K562 (cell line): ENCODE results near the gene OXTR. TPM values are rescaled to one million over a fixed set of nuclear protein-coding genes. Genes with fewer than 3 reads are reported as not detected.

Experiments
- ATAC-seq: fragments of 200-7000 bp; cut with Tn5 transposase; 3 replicates; pipeline ENCODE4 v1.9.1; 2020; ENCODE audit warnings: moderate library complexity
- BruUV-seq: library from RNA; stranded (reverse); fragments of 400-500 nt; replicated peaks from 2 replicates; lab custom pipeline; 2021; lab: Mats Ljungman, UMichigan
- CTCF ChIA-PET: fragments of 300-600 bp; formaldehyde crosslinking; extraction: SDS; loops from one replicate; lab custom pipeline; 2021; ENCODE audit warnings: low intra/inter-chr PET ratio; lab: Yijun Ruan, JAX
- POLR2A ChIA-PET: fragments of 300-600, 350-650 bp; sonication (Branson Sonifier 250); formaldehyde crosslinking; extraction: SDS; loops from one replicate; lab custom pipeline; 2021; ENCODE audit warnings: antibody characterized with exemption, inconsistent platforms; lab: Yijun Ruan, JAX
- DNase-seq, 4 experiments: peaks; one replicate each; pipeline versions ENCODE4 v3.0.0 to v3.0.0-alpha.2; 2011 to 2018; ENCODE audit warnings: low spot score in 3 of 4, mixed read lengths in 3 of 4; ENCODE audit errors: extremely low read depth in 1 of 4
- FAIRE-seq: peaks from 2 replicates; lab custom pipeline; 2011; peaks lifted over from hg19 to GRCh38; lab: Jason Lieb, UNC
- H2AFZ ChIP-seq: 2 replicates; pipeline ENCODE4 v1.6.0; 2011; ENCODE audit warnings: low read depth, low read length, control low read depth, inconsistent platforms
- H3K27ac ChIP-seq: fragments of 200-600 bp; 3 replicates; pipeline ENCODE4 v1.8.0; 2011; ENCODE audit warnings: low read depth, mild to moderate bottlenecking, control low read depth, inconsistent platforms, low read length, moderate library complexity, mixed read lengths; ENCODE audit errors: extremely low read depth
- H3K27me3 ChIP-seq, 2 experiments: fragments of 300-600 bp in 1 of 2; 2 replicates in 1 of 2; 3 replicates in 1 of 2; pipeline versions ENCODE4 v1.6.0 to v1.8.0; 2011; ENCODE audit warnings: inconsistent platforms in 2 of 2, low read length in 2 of 2, mild to moderate bottlenecking in 1 of 2, mixed read lengths in 1 of 2, moderate library complexity in 1 of 2; ENCODE audit not compliant: control insufficient read depth in 2 of 2, insufficient read depth in 2 of 2
- H3K36me3 ChIP-seq: fragments of 300-600 bp; 3 replicates; pipeline ENCODE4 v1.8.0; 2011; ENCODE audit warnings: mild to moderate bottlenecking, low read length, inconsistent platforms; ENCODE audit not compliant: control insufficient read depth, insufficient read depth
- H3K4me1 ChIP-seq, 2 experiments: fragments of 200-600 bp in 1 of 2; replicated peaks in 1 of 2; 2 replicates in 1 of 2; 3 replicates in 1 of 2; pipeline versions ENCODE4 v1.5.1 to v1.8.0; 2011; ENCODE audit warnings: inconsistent platforms in 2 of 2, low read length in 2 of 2, mild to moderate bottlenecking in 1 of 2, mixed read lengths in 1 of 2, moderate library complexity in 1 of 2; ENCODE audit not compliant: control insufficient read depth in 2 of 2, insufficient read depth in 2 of 2
- H3K4me2 ChIP-seq: 2 replicates; pipeline ENCODE4 v1.6.1; 2011; ENCODE audit warnings: low read length, control low read depth, inconsistent platforms, mixed read lengths; ENCODE audit not compliant: insufficient read depth
- H3K4me3 ChIP-seq: fragments of 200-600 bp; sonication (generic), shearing (Covaris generic); 2 replicates; pipeline ENCODE4 v1.5.1; 2016; ENCODE audit warnings: control low read depth, inconsistent platforms
- H3K79me2 ChIP-seq: fragments of 200-600 bp; 3 replicates; pipeline ENCODE4 v1.8.0; 2011; ENCODE audit warnings: low read length, inconsistent platforms; ENCODE audit not compliant: control insufficient read depth, insufficient read depth
- H3K9ac ChIP-seq, 2 experiments: 2 replicates each; pipeline versions ENCODE4 v1.6.0 to v1.6.1; 2011; ENCODE audit warnings: low read depth in 2 of 2, low read length in 2 of 2, control low read depth in 1 of 2, inconsistent platforms in 1 of 2, mild to moderate bottlenecking in 1 of 2, mixed read lengths in 1 of 2; ENCODE audit not compliant: insufficient read depth in 1 of 2
- H3K9me1 ChIP-seq: one replicate; pipeline ENCODE4 v1.6.0; 2011; ENCODE audit warnings: inconsistent platforms, mild to moderate bottlenecking, low read length, moderate library complexity; ENCODE audit not compliant: control insufficient read depth, insufficient read depth
- H3K9me3 ChIP-seq: replicated peaks from 2 replicates; pipeline ENCODE4 v1.5.1; 2011; ENCODE audit warnings: low read depth, low read length, inconsistent platforms; ENCODE audit not compliant: control insufficient read depth, insufficient read depth
- H4K20me1 ChIP-seq: replicated peaks from 2 replicates; pipeline ENCODE4 v1.6.1; 2011; ENCODE audit warnings: low read length, inconsistent platforms, mixed read lengths; ENCODE audit not compliant: control insufficient read depth, insufficient read depth
- BHLHE40 ChIP-seq: IDR thresholded peaks from 2 replicates; pipeline ENCODE4 v1.6.1; 2011; ENCODE audit warnings: low read length, improper control_type of control experiment
- CHD1 ChIP-seq: fragments of 200-600 bp; sonication (generic); IDR thresholded peaks from one replicate; pipeline ENCODE4 v1.6.1; 2012; ENCODE audit warnings: mild to moderate bottlenecking, moderate library complexity, low read length, inconsistent platforms
- CTCF ChIP-seq, 3 experiments: IDR thresholded peaks in 2 of 3; conservative IDR thresholded peaks in 1 of 3; 2 replicates each; pipeline ENCODE4 v1.5.1; 2011 to 2012; ENCODE audit warnings: low read length in 3 of 3, mild to moderate bottlenecking in 3 of 3, control low read depth in 2 of 3, improper control_type of control experiment in 1 of 3, inconsistent platforms in 1 of 3, low read depth in 1 of 3, mixed read lengths in 1 of 3, moderate library complexity in 1 of 3; ENCODE audit not compliant: insufficient read depth in 2 of 3
- E2F4 ChIP-seq: sonication (generic); formaldehyde crosslinking; IDR thresholded peaks from 2 replicates; pipeline ENCODE4 v1.8.0; 2022; ENCODE audit warnings: mild to moderate bottlenecking, low read depth, missing genetic modification reagents
- ESRRA ChIP-seq: fragments of 450-650 bp; IDR thresholded peaks from 2 replicates; pipeline ENCODE4 v1.6.1; 2014; ENCODE audit warnings: low read depth, mild to moderate bottlenecking, moderate library complexity, borderline replicate concordance
- KLF16 ChIP-seq: IDR thresholded peaks from 2 replicates; pipeline ENCODE4 v1.6.1; 2016; ENCODE audit warnings: antibody characterized with exemption
- L3MBTL2 ChIP-seq: fragments of 450-650 bp; IDR thresholded peaks from 2 replicates; pipeline ENCODE4 v1.6.1; 2016; ENCODE audit warnings: mild to moderate bottlenecking, moderate library complexity
- YY1 ChIP-seq, 3 experiments: IDR thresholded peaks; 2 replicates each; pipeline ENCODE4 v1.6.1; 2011; ENCODE audit warnings: low read length in 2 of 3, mild to moderate bottlenecking in 2 of 3, moderate library complexity in 2 of 3, borderline replicate concordance in 1 of 3, control low read depth in 1 of 3, low read depth in 1 of 3; ENCODE audit not compliant: insufficient read depth in 3 of 3, insufficient replicate concordance in 2 of 3, control insufficient read depth in 1 of 3, insufficient read length in 1 of 3; ENCODE audit errors: extremely low read depth in 1 of 3
- WGBS: fragments of 100-300 bp; shearing (Covaris generic); methylation state at CpG from one replicate; pipeline ENCODE4 v1.1.6; 2016; ENCODE audit warnings: low coverage, mixed read lengths; ENCODE audit not compliant: insufficient coverage; ENCODE audit errors: missing lambda C conversion rate; 5-methylcytosine and 5-hydroxymethylcytosine counted together
- in situ Hi-C: fragments of 300-500 bp; cut with MboI; formaldehyde crosslinking; loops from 4 replicates; pipeline ENCODE4 v1.15.0; 2018; ENCODE audit warnings: inconsistent platforms, mixed read lengths
- intact Hi-C: fragments of 100-400 bp; cut with micrococcal nuclease; formaldehyde crosslinking; loops from 2 replicates; pipeline ENCODE4 v1.14.2; 2022
- polyA plus RNA-seq, 8 experiments: library from polyadenylated mRNA; depleted of rRNA in 4 of 8; stranded (reverse) in 5 of 8; unstranded in 3 of 8; fragments of >200 nt; fragmentation: Nextera tagmentation in 2 of 8; fragmentation: Illumina TruSeq in 1 of 8; extraction: Ambion mirVana in 2 of 8; extraction: Trizol in 1 of 8; gene quantifications; 2 replicates each; pipeline versions ENCODE4 v1.2.1 to v1.2.3, GENCODE V29; 2011 to 2014; ENCODE audit warnings: inconsistent platforms in 1 of 8, missing spikeins in 1 of 8
- total RNA-seq, 7 experiments: library from RNA; depleted of rRNA in 6 of 7; stranded (reverse); fragments of >200 nt in 6 of 7; fragmentation: Illumina TruSeq in 2 of 7; extraction: Trizol in 2 of 7; gene quantifications; 2 replicates each; pipeline versions ENCODE4 v1.2.1 to v1.2.3, GENCODE V29; 2011 to 2021; ENCODE audit warnings: low replicate concordance in 1 of 7

The OXTR gene
- total and polyA plus RNA-seq, 9 of the 15 experiments (the other 6 are each of a cell fraction or from before 2014, with no cell fraction given): 0.14 to 1.3 (median 0.80) TPM

- CTCF ChIA-PET: interaction anchor here (0.7 kb wide), 1 partner anchor 285 kb away, joined by 10 read pairs; no protein-coding TSS in a partner anchor
- BruUV-seq: no TSS peak
These were observed 66.9 kb downstream of the OXTR start for GRCh38 chr3:8702560-8702959.

More at GRCh38 chr3:8702560-8702959, 66.9 kb downstream of the OXTR start:
- POLR2A ChIA-PET: interaction anchor here (0.7 to 1.2 kb wide), 3 partner anchors 10 to 852 kb away, joined by 3 to 4 read pairs (median 3); no protein-coding TSS in a partner anchor
- intact Hi-C loops (no loop called here), in situ Hi-C loops (no loop called here)
- Histone ChIP-seq H3K27ac (no peak overlapping the region), H3K36me3 (no peaks in the 10 kb centered on the region), H3K79me2 (no peaks in the 10 kb centered on the region), H3K9me1 (no peaks in the 10 kb centered on the region), H3K9me3 (no peaks in the 10 kb centered on the region), H3K4me1 (no peaks in the 10 kb centered on the region), H3K4me2 (no peak overlapping the region), H2AFZ (no peak overlapping the region), H3K9ac (no peak overlapping the region), H3K27me3 (no peaks in the 10 kb centered on the region), H4K20me1 (no peaks in the 10 kb centered on the region), H3K4me3 (no peak overlapping the region)
- WGBS: 2% methylated on average over 3 of the region's 3 CpGs
- ATAC-seq: peak; percentile 76
- TF ChIP-seq CTCF (IDR thresholded peaks at IDR 0.05 in 2 of 3, conservative IDR thresholded peaks at IDR 0.05 in 1 of 3; ENCODE audit: insufficient read depth in 2 of 3, low read depth in 1 of 3, low read length in 3 of 3) (peak; percentile 63 to 83 (median 70)), E2F4 (CRISPR knock-in tag) (no peak), YY1 (IDR thresholded peaks at IDR 0.05; ENCODE audit: borderline replicate concordance in 1 of 3, control insufficient read depth in 1 of 3, extremely low read depth in 1 of 3, insufficient read depth in 3 of 3, insufficient read length in 1 of 3, insufficient replicate concordance in 2 of 3, low read depth in 1 of 3, low read length in 2 of 3) (peak in 1 of 3 experiments; percentile 55), BHLHE40 (0 out of 2 replicates have a peak, but pooled peaks have one; percentile 53), KLF16 (0 out of 2 replicates have a peak, but pooled peaks have one; percentile 10), ESRRA (peak; percentile 97), L3MBTL2 (no peak), CHD1 (no peak)
- DNase-seq: peak; percentile 27 to 63 (median 50)
- peak; percentile 75 for FAIRE-seq

Other genes starting within 250 kb of the OXTR start
- gene SSUH2, start 124.8 kb downstream of the OXTR start, total RNA-seq (2014; rRNA removed): not detected in 2 replicates
- not detected in 2 replicates for gene SSUH2, start 124.8 kb downstream of the OXTR start, total RNA-seq (2014; rRNA removed; fragmentation: Illumina TruSeq; extraction: Trizol)
- 0.15 TPM in 1 of 2 replicates, not detected in the other for gene SSUH2, start 124.8 kb downstream of the OXTR start, total RNA-seq (2015; rRNA removed; fragmentation: Illumina TruSeq; extraction: Trizol)
- gene SSUH2, start 124.8 kb downstream of the OXTR start, total RNA-seq (2021): not detected in 2 replicates
- 0.15 and 0.17 TPM in 2 replicates for gene SSUH2, start 124.8 kb downstream of the OXTR start, polyA plus RNA-seq (2011; rRNA removed)
- gene SSUH2, start 124.8 kb downstream of the OXTR start, polyA plus RNA-seq (2014; fragmentation: Illumina TruSeq; extraction: Trizol): 0.04 TPM in 1 of 2 replicates, not detected in the other
- gene SSUH2, start 124.8 kb downstream of the OXTR start, polyA plus RNA-seq (2014; fragmentation: Nextera tagmentation; extraction: Ambion mirVana): under 1 TPM in 1 of 2 experiments, not detected in 1; 0.04 TPM
- gene SSUH2, start 124.8 kb downstream of the OXTR start, polyA plus RNA-seq (2014; rRNA removed): not detected in 2 replicates
- gene CAV3, start 35.8 kb downstream of the OXTR start, total RNA-seq (2014; rRNA removed): not detected in 2 replicates
- not detected in 2 replicates for gene CAV3, start 35.8 kb downstream of the OXTR start, total RNA-seq (2014; rRNA removed; fragmentation: Illumina TruSeq; extraction: Trizol)
- gene CAV3, start 35.8 kb downstream of the OXTR start, total RNA-seq (2015; rRNA removed; fragmentation: Illumina TruSeq; extraction: Trizol): not detected in 2 replicates
- gene CAV3, start 35.8 kb downstream of the OXTR start, total RNA-seq (2021): not detected in 2 replicates
- not detected in 2 replicates for gene CAV3, start 35.8 kb downstream of the OXTR start, polyA plus RNA-seq (2011; rRNA removed)
- gene CAV3, start 35.8 kb downstream of the OXTR start, polyA plus RNA-seq (2014; fragmentation: Illumina TruSeq; extraction: Trizol): not detected in 2 replicates
- gene CAV3, start 35.8 kb downstream of the OXTR start, polyA plus RNA-seq (2014; fragmentation: Nextera tagmentation; extraction: Ambion mirVana): not detected
- not detected in 2 replicates for gene CAV3, start 35.8 kb downstream of the OXTR start, polyA plus RNA-seq (2014; rRNA removed)
- gene RAD18, start 193.9 kb upstream of the OXTR start, total RNA-seq (2014; rRNA removed): 20.1 and 26.7 TPM in 2 replicates
- gene RAD18, start 193.9 kb upstream of the OXTR start, total RNA-seq (2014; rRNA removed; fragmentation: Illumina TruSeq; extraction: Trizol): 43.4 and 47.6 TPM in 2 replicates
- 31.7 and 34.4 TPM in 2 replicates for gene RAD18, start 193.9 kb upstream of the OXTR start, total RNA-seq (2015; rRNA removed; fragmentation: Illumina TruSeq; extraction: Trizol)
- 49.4 and 55.9 TPM in 2 replicates for gene RAD18, start 193.9 kb upstream of the OXTR start, total RNA-seq (2021)
- 33.2 and 46.3 TPM in 2 replicates for gene RAD18, start 193.9 kb upstream of the OXTR start, polyA plus RNA-seq (2011; rRNA removed)
- gene RAD18, start 193.9 kb upstream of the OXTR start, polyA plus RNA-seq (2014; fragmentation: Illumina TruSeq; extraction: Trizol): 29.3 and 41.4 TPM in 2 replicates
- 10 to 100 TPM; 19.2 to 23.2 TPM for gene RAD18, start 193.9 kb upstream of the OXTR start, polyA plus RNA-seq (2014; fragmentation: Nextera tagmentation; extraction: Ambion mirVana)
- gene RAD18, start 193.9 kb upstream of the OXTR start, polyA plus RNA-seq (2014; rRNA removed): 26.3 and 29.1 TPM in 2 replicates